Measurements from ENCODE around the gene FAM161B.

DNA sequence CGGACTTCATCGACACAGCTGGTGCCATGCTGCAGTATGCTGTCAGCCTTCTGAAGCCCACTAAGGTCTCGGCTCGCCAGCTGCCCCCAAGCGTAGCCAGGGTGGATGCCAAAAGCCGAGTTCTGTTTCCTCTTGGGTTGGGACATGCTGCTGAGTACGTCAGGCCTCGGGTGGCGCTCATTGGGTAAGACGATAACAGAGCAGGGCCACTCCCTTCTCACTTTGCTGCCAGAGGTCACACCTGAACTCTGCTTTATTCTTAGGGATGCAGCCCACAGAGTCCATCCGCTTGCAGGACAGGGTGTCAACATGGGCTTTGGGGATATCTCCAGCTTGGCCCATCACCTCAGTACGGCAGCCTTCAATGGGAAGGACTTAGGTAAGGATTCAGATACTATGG is 11.3 kb upstream of the FAM161B start:
- no peak for TF ChIP-seq POLR2A (IDR thresholded peaks at IDR 0.05)
- TF ChIP-seq, protein P1, sequence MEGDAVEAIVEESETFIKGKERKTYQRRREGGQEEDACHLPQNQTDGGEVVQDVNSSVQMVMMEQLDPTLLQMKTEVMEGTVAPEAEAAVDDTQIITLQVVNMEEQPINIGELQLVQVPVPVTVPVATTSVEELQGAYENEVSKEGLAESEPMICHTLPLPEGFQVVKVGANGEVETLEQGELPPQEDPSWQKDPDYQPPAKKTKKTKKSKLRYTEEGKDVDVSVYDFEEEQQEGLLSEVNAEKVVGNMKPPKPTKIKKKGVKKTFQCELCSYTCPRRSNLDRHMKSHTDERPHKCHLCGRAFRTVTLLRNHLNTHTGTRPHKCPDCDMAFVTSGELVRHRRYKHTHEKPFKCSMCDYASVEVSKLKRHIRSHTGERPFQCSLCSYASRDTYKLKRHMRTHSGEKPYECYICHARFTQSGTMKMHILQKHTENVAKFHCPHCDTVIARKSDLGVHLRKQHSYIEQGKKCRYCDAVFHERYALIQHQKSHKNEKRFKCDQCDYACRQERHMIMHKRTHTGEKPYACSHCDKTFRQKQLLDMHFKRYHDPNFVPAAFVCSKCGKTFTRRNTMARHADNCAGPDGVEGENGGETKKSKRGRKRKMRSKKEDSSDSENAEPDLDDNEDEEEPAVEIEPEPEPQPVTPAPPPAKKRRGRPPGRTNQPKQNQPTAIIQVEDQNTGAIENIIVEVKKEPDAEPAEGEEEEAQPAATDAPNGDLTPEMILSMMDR (IDR thresholded peaks at IDR 0.05) = no peak
